IMR-90 (cell line): ENCODE results near the gene GABRB3. TPM values are rescaled to one million over a fixed set of nuclear protein-coding genes. Genes with fewer than 3 reads are reported as not detected.

Source experiments
- ATAC-seq: fragments of 200-7000 bp; cut with Tn5 transposase; 2 replicates; pipeline ENCODE4 v1.9.1; 2020; ENCODE audit warnings: low read depth, mild to moderate bottlenecking, moderate library complexity
- BruUV-seq: library from RNA; stranded (reverse); fragments of 400-500 nt; replicated peaks from 2 replicates; lab custom pipeline; 2021; lab: Mats Ljungman, UMichigan
- CTCF ChIA-PET: fragments of 300-600 bp; formaldehyde crosslinking; extraction: SDS; loops from one replicate; lab custom pipeline; 2021; ENCODE audit warnings: antibody characterized with exemption; lab: Yijun Ruan, JAX
- POLR2A ChIA-PET: fragments of 300-600 bp; sonication (Branson Sonifier 250); formaldehyde crosslinking; loops from one replicate; lab custom pipeline; 2022; ENCODE audit warnings: antibody characterized with exemption; ENCODE audit not compliant: unreplicated experiment; lab: Charles Lee
- DNase-seq: peaks from one replicate; pipeline ENCODE4 v3.0.0; 2013
- H2AFZ ChIP-seq: replicated peaks from 2 replicates; pipeline ENCODE3; 2013; ENCODE audit warnings: low read length, mild to moderate bottlenecking; ENCODE audit not compliant: poor library complexity
- H2AK5ac ChIP-seq: 2 replicates; pipeline ENCODE4 v1.6.1; 2013; ENCODE audit warnings: low read depth, low read length, inconsistent platforms
- H2AK9ac ChIP-seq: replicated peaks from 2 replicates; pipeline ENCODE3; 2013; ENCODE audit warnings: mild to moderate bottlenecking, low read depth, low read length, moderate library complexity; ENCODE audit not compliant: poor library complexity
- H2BK120ac ChIP-seq: 2 replicates; pipeline ENCODE4 v1.6.1; 2013; ENCODE audit warnings: low read depth, low read length, inconsistent platforms
- H2BK15ac ChIP-seq: 3 replicates; pipeline ENCODE4 v1.6.1; 2013; ENCODE audit warnings: low read depth, low read length, inconsistent platforms
- H2BK20ac ChIP-seq: 2 replicates; pipeline ENCODE4 v1.6.1; 2013; ENCODE audit warnings: low read depth, mild to moderate bottlenecking, inconsistent platforms, low read length, moderate library complexity
- H2BK5ac ChIP-seq: 2 replicates; pipeline ENCODE4 v1.6.1; 2013; ENCODE audit warnings: mild to moderate bottlenecking, low read depth, low read length, inconsistent platforms; ENCODE audit not compliant: poor library complexity, severe bottlenecking
- H3K14ac ChIP-seq: replicated peaks from 2 replicates; pipeline ENCODE4 v1.6.1; 2013; ENCODE audit warnings: low read depth, low read length, inconsistent platforms
- H3K18ac ChIP-seq: 2 replicates; pipeline ENCODE4 v1.6.1; 2013; ENCODE audit warnings: low read depth, low read length, control low read depth
- H3K23ac ChIP-seq: 2 replicates; pipeline ENCODE4 v1.6.1; 2013; ENCODE audit warnings: low read depth, low read length, inconsistent platforms
- H3K27ac ChIP-seq: 2 replicates; pipeline ENCODE4 v1.5.1; 2013; ENCODE audit warnings: mild to moderate bottlenecking, control low read depth, low read length; ENCODE audit not compliant: insufficient read depth
- H3K27me3 ChIP-seq: 2 replicates; pipeline ENCODE4 v1.6.1; 2013; ENCODE audit warnings: low read length; ENCODE audit not compliant: control insufficient read depth, insufficient read depth
- H3K36me3 ChIP-seq: 2 replicates; pipeline ENCODE4 v1.6.1; 2013; ENCODE audit warnings: low read length, mixed read lengths; ENCODE audit not compliant: control insufficient read depth, insufficient read depth
- H3K4ac ChIP-seq: 2 replicates; pipeline ENCODE4 v1.6.1; 2013; ENCODE audit warnings: low read depth, low read length, inconsistent platforms
- H3K4me1 ChIP-seq: 2 replicates; pipeline ENCODE4 v1.6.1; 2013; ENCODE audit warnings: low read length, mixed read lengths; ENCODE audit not compliant: control insufficient read depth, insufficient read depth
- H3K4me2 ChIP-seq: 2 replicates; pipeline ENCODE4 v1.6.1; 2013; ENCODE audit warnings: low read depth, mild to moderate bottlenecking, control low read depth, low read length, moderate library complexity
- H3K4me3 ChIP-seq: 2 replicates; pipeline ENCODE4 v1.5.1; 2013; ENCODE audit warnings: low read depth, mild to moderate bottlenecking, control low read depth, low read length, moderate library complexity; ENCODE audit not compliant: insufficient read depth
- H3K56ac ChIP-seq: 2 replicates; pipeline ENCODE4 v1.6.1; 2013; ENCODE audit warnings: low read length, inconsistent platforms; ENCODE audit not compliant: insufficient read depth; ENCODE audit errors: extremely low read depth
- H3K79me1 ChIP-seq, 2 experiments: 2 replicates each; pipeline ENCODE4 v1.6.1; 2013; ENCODE audit warnings: low read length in 2 of 2, inconsistent platforms in 1 of 2, low read depth in 1 of 2
- H3K9ac ChIP-seq: 2 replicates; pipeline ENCODE4 v1.6.1; 2013; ENCODE audit warnings: low read depth, low read length, control low read depth
- H3K9me1 ChIP-seq: 2 replicates; pipeline ENCODE4 v1.6.1; 2013; ENCODE audit warnings: low read length, inconsistent platforms; ENCODE audit not compliant: insufficient read depth
- H3K9me3 ChIP-seq: 2 replicates; pipeline ENCODE4 v1.6.1; 2013; ENCODE audit warnings: low read length; ENCODE audit not compliant: control insufficient read depth, insufficient read depth
- H4K20me1 ChIP-seq: 2 replicates; pipeline ENCODE4 v1.6.1; 2013; ENCODE audit warnings: low read length, inconsistent platforms; ENCODE audit not compliant: insufficient read depth
- H4K5ac ChIP-seq: 2 replicates; pipeline ENCODE4 v1.6.1; 2013; ENCODE audit warnings: mild to moderate bottlenecking, low read depth, low read length, control low read depth
- H4K8ac ChIP-seq, 2 experiments: 2 replicates each; pipeline ENCODE4 v1.6.1; 2013; ENCODE audit warnings: low read depth in 2 of 2, low read length in 2 of 2, control low read depth in 1 of 2, inconsistent platforms in 1 of 2
- H4K91ac ChIP-seq: 2 replicates; pipeline ENCODE4 v1.6.1; 2013; ENCODE audit warnings: low read depth, low read length, inconsistent platforms; ENCODE audit not compliant: insufficient read depth
- CEBPB ChIP-seq: IDR thresholded peaks from 2 replicates; pipeline ENCODE4 v1.6.1; 2012; ENCODE audit warnings: low read depth, low read length, improper control_type of control experiment
- CHD1 ChIP-seq: IDR thresholded peaks from 2 replicates; pipeline ENCODE4 v1.6.1; 2012; ENCODE audit warnings: low read depth, low read length, improper control_type of control experiment
- MAZ ChIP-seq: IDR thresholded peaks from 2 replicates; pipeline ENCODE4 v1.6.1; 2012; ENCODE audit warnings: low read depth, mild to moderate bottlenecking, low read length, improper control_type of control experiment, moderate library complexity, borderline replicate concordance
- MXI1 ChIP-seq: IDR thresholded peaks from 2 replicates; pipeline ENCODE4 v1.6.1; 2012; ENCODE audit warnings: low read depth, mild to moderate bottlenecking, low read length, moderate library complexity, borderline replicate concordance
- NFE2L2 ChIP-seq: fragments of 150-350 bp; IDR thresholded peaks from 2 replicates; pipeline ENCODE4 v1.6.1; 2016; ENCODE audit warnings: low read depth, mild to moderate bottlenecking, low read length
- POLR2A ChIP-seq: IDR thresholded peaks from 2 replicates; pipeline ENCODE4 v1.6.1; 2012; ENCODE audit warnings: mild to moderate bottlenecking, low read depth, low read length
- RFX5 ChIP-seq: IDR thresholded peaks from 2 replicates; pipeline ENCODE4 v1.8.0; 2012; ENCODE audit warnings: low read depth, mild to moderate bottlenecking, low read length, moderate library complexity
- WGBS, 2 experiments: methylation state at CpG; one replicate each; pipeline versions ENCODE4 v1.1.5 to v1.1.7; 2013; ENCODE audit warnings: missing lambda C conversion rate in 2 of 2; ENCODE audit not compliant: insufficient read length in 1 of 2; ENCODE audit errors: extremely low coverage in 2 of 2; 5-methylcytosine and 5-hydroxymethylcytosine counted together
- dilution Hi-C: fragments of 300-500 bp; cut with HindIII; formaldehyde crosslinking; loops from one replicate; pipeline ENCODE4 v1.14.3; 2018; ENCODE audit warnings: low sequenced_read_pairs; ENCODE audit not compliant: unreplicated experiment
- in situ Hi-C: fragments of 300-500 bp; cut with MboI; formaldehyde crosslinking; loops from 3 replicates; pipeline ENCODE4 v1.14.3; 2019; ENCODE audit warnings: low sequenced_read_pairs, inconsistent platforms, mixed read lengths
- intact Hi-C: fragments of 100-400 bp; cut with micrococcal nuclease; formaldehyde crosslinking; loops from 2 replicates; pipeline ENCODE4 v1.10.0; 2022
- polyA plus RNA-seq, 3 experiments: library from polyadenylated mRNA; depleted of rRNA; stranded (reverse); fragments of >200 nt; gene quantifications; 2 replicates each; pipeline ENCODE4 v1.2.3, GENCODE V29; 2012; ENCODE audit warnings: low replicate concordance in 1 of 3
- total RNA-seq: library from RNA; depleted of rRNA; stranded (reverse); fragments of >200 nt; gene quantifications from 2 replicates; pipeline ENCODE4 v1.2.3, GENCODE V29; 2012
- TF ChIP-seq, protein P1 (sequence below): fragments of 150-350 bp; IDR thresholded peaks from 2 replicates; pipeline ENCODE4 v1.6.1; 2016; ENCODE audit warnings: low read depth, mild to moderate bottlenecking, low read length, moderate library complexity, borderline replicate concordance
- TF ChIP-seq, protein P2 (sequence below): conservative IDR thresholded peaks from 2 replicates; pipeline ENCODE4 v1.5.1; 2012; ENCODE audit warnings: mild to moderate bottlenecking, low read depth, low read length, improper control_type of control experiment

GABRB3 gene
- total and polyA plus RNA-seq, 2 of the 4 experiments (the other 2 are of a cell fraction), result 0.36 to 0.54 TPM

DNA sequence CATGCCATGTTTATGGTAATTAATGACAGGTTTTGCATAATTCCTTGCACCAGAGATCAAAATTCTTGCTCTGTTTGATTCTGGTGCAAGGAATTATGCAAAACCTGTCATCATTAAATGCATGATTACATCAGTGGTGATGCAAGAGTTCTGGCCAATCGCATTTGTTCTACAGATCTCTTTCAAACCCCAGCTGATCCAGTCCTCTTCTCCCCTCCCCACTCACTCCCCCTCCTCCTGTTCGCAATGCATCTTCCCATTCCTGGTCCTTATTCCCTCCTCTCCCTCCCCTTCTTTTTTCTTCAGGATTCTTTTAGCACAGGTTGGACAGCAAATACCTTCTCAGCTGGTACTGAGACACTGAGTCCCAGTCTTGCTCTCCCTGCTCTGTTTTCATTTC lies 82.1 kb downstream of the GABRB3 start:
- Histone ChIP-seq H2AK5ac (no peak overlapping the region), H3K79me1 (no peaks in the 10 kb centered on the region), H4K91ac (no peak overlapping the region), H2BK20ac (no peak overlapping the region), H3K14ac (no peak overlapping the region), H4K8ac (no peak overlapping the region), H3K4me2 (no peak overlapping the region), H3K23ac (no peak overlapping the region), H2BK120ac (no peak overlapping the region), H3K9me1 (no peaks in the 10 kb centered on the region), H3K9me3 (peaks cover 24% of the 10 kb centered on the region), H3K27me3 (no peaks in the 10 kb centered on the region), H3K4me3 (no peak overlapping the region), H4K20me1 (no peaks in the 10 kb centered on the region), H2AFZ (no peak overlapping the region), H3K56ac (no peak overlapping the region), H3K18ac (no peak overlapping the region), H2BK15ac (no peak overlapping the region), H3K36me3 (no peaks in the 10 kb centered on the region), H3K9ac (no peak overlapping the region), H2AK9ac (no peak overlapping the region), H2BK5ac (no peak overlapping the region), H3K4me1 (no peaks in the 10 kb centered on the region), H4K5ac (no peak overlapping the region), H3K4ac (no peak overlapping the region), H3K27ac (no peak overlapping the region)
- WGBS, 2 experiments, result 13% methylated on average over 1 of the region's 2 CpGs; no CpG with 5 or more reads in 1 of the 2 experiments
- POLR2A ChIA-PET, result no interaction called here
- CTCF ChIA-PET, result no interaction called here
- in situ Hi-C loops, result no loop called here
- ATAC-seq (no peak), DNase-seq (no peak)
- BruUV-seq, result no TSS peak
- intact Hi-C loops, result no loop called here
- dilution Hi-C loops, result no loop called here
- no peak for TF ChIP-seq POLR2A
- no peak for TF ChIP-seq MXI1
- TF ChIP-seq, protein P1, sequence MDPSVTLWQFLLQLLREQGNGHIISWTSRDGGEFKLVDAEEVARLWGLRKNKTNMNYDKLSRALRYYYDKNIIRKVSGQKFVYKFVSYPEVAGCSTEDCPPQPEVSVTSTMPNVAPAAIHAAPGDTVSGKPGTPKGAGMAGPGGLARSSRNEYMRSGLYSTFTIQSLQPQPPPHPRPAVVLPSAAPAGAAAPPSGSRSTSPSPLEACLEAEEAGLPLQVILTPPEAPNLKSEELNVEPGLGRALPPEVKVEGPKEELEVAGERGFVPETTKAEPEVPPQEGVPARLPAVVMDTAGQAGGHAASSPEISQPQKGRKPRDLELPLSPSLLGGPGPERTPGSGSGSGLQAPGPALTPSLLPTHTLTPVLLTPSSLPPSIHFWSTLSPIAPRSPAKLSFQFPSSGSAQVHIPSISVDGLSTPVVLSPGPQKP, result no peak
- TF ChIP-seq CHD1, result no peak
- TF ChIP-seq RFX5, result no peak
- no peak for TF ChIP-seq CEBPB
- TF ChIP-seq, protein P2, sequence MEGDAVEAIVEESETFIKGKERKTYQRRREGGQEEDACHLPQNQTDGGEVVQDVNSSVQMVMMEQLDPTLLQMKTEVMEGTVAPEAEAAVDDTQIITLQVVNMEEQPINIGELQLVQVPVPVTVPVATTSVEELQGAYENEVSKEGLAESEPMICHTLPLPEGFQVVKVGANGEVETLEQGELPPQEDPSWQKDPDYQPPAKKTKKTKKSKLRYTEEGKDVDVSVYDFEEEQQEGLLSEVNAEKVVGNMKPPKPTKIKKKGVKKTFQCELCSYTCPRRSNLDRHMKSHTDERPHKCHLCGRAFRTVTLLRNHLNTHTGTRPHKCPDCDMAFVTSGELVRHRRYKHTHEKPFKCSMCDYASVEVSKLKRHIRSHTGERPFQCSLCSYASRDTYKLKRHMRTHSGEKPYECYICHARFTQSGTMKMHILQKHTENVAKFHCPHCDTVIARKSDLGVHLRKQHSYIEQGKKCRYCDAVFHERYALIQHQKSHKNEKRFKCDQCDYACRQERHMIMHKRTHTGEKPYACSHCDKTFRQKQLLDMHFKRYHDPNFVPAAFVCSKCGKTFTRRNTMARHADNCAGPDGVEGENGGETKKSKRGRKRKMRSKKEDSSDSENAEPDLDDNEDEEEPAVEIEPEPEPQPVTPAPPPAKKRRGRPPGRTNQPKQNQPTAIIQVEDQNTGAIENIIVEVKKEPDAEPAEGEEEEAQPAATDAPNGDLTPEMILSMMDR, result no peak
- TF ChIP-seq NFE2L2, result no peak
- no peak for TF ChIP-seq MAZ
